ENCODE results near the gene AMN1.
"Not testable (repeated sequence)": the region's sequence is repeated elsewhere in the genome, so short reads cannot be mapped to it uniquely, and the experiment has no call there.

Gene AMN1

DNA sequence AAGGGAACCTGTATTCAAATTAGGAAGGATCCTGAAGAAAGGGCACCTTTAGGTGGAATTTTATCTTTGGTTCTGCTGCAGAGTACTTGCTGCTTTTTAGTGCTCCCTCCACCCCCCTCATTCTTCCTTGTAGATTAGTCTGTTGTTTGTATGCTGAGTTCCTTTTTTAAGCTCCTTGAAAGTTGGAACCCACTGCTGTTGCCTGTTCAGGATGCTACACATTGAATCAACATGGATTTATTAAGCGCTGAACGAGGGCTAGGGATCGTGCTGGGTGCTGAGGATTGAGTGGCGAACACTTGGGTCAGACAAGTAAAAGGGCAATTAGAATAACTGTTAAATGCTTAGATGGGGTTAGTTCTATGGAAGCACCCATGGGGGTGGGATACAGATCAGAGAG lies 884 bp upstream of the AMN1 start:
- no peak for FAIRE-seq
- TF ChIP-seq POLR2A (IDR thresholded peaks at IDR 0.05; ENCODE audit: low read depth, low read length) (no peak), POLR2AphosphoS5 (IDR thresholded peaks at IDR 0.05; ENCODE audit: low read depth, low read length) (no peak)
- no peak for DNase-seq (ENCODE audit: insufficient read length)

GRCh38 chr12:31728289-31728916 lies 418 bp downstream of the AMN1 start:
- DNase-seq (ENCODE audit: insufficient read length) (peak; percentile 34), FAIRE-seq (peak; percentile 64)
- TF ChIP-seq TAF1 (IDR thresholded peaks at IDR 0.05; ENCODE audit: borderline replicate concordance, low read depth, low read length): 0 out of 2 replicates have a peak, but pooled peaks have one; percentile 5
- TF ChIP-seq POLR2AphosphoS5 (IDR thresholded peaks at IDR 0.05; ENCODE audit: low read depth, low read length): no peak; the same call in 1 of the 2 replicates

DNA sequence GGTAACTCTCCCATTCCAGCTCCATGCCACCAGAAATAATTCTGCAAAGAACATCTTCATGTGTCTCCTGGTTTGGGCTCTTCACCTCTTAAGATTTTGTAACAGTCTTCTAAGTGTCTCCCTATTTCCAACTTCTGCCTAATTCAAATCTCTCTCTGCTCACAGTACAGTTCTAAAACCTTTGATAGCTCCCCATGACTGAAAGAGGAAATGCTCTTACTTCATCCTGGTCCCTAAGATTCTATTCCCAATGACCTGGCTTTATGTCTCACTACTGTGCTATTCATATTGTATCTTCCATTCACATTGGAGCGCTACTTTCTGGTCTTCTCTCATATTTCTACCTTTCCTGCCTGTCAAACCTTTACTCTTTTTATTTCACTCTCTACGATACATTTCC lies 1.6 kb downstream of the AMN1 start:
- DNase-seq (ENCODE audit: insufficient read length): no peak
- no peak for FAIRE-seq
- TF ChIP-seq POLR2AphosphoS5 (IDR thresholded peaks at IDR 0.05; ENCODE audit: low read depth, low read length) (no peak), TAF1 (IDR thresholded peaks at IDR 0.05; ENCODE audit: borderline replicate concordance, low read depth, low read length) (no peak), POLR2A (IDR thresholded peaks at IDR 0.05; ENCODE audit: low read depth, low read length) (no peak)

GRCh38 chr12:31726575-31726974 lies 2.2 kb downstream of the AMN1 start:
- TF ChIP-seq POLR2A (IDR thresholded peaks at IDR 0.05; ENCODE audit: low read depth, low read length): no peak
- TF ChIP-seq TAF1 (IDR thresholded peaks at IDR 0.05; ENCODE audit: borderline replicate concordance, low read depth, low read length): no peak
- no peak for TF ChIP-seq POLR2AphosphoS5 (IDR thresholded peaks at IDR 0.05; ENCODE audit: low read depth, low read length)
- FAIRE-seq (no peak), DNase-seq (ENCODE audit: insufficient read length) (no peak)

- no peak for FAIRE-seq
- no peak for TF ChIP-seq TAF1 (IDR thresholded peaks at IDR 0.05; ENCODE audit: borderline replicate concordance, low read depth, low read length)
- no peak for TF ChIP-seq POLR2AphosphoS5 (IDR thresholded peaks at IDR 0.05; ENCODE audit: low read depth, low read length)
- no peak for TF ChIP-seq POLR2A (IDR thresholded peaks at IDR 0.05; ENCODE audit: low read depth, low read length)
- DNase-seq (ENCODE audit: insufficient read length): no peak
Observed at GRCh38 chr12:31724557-31724956, 4.3 kb downstream of the AMN1 start.

- FAIRE-seq (no peak), DNase-seq (ENCODE audit: insufficient read length) (no peak)
- TF ChIP-seq TAF1 (IDR thresholded peaks at IDR 0.05; ENCODE audit: borderline replicate concordance, low read depth, low read length): no peak
- TF ChIP-seq POLR2AphosphoS5 (IDR thresholded peaks at IDR 0.05; ENCODE audit: low read depth, low read length): no peak
- no peak for TF ChIP-seq POLR2A (IDR thresholded peaks at IDR 0.05; ENCODE audit: low read depth, low read length)
Observed at GRCh38 chr12:31722580-31722979, 6.2 kb downstream of the AMN1 start.

DNA sequence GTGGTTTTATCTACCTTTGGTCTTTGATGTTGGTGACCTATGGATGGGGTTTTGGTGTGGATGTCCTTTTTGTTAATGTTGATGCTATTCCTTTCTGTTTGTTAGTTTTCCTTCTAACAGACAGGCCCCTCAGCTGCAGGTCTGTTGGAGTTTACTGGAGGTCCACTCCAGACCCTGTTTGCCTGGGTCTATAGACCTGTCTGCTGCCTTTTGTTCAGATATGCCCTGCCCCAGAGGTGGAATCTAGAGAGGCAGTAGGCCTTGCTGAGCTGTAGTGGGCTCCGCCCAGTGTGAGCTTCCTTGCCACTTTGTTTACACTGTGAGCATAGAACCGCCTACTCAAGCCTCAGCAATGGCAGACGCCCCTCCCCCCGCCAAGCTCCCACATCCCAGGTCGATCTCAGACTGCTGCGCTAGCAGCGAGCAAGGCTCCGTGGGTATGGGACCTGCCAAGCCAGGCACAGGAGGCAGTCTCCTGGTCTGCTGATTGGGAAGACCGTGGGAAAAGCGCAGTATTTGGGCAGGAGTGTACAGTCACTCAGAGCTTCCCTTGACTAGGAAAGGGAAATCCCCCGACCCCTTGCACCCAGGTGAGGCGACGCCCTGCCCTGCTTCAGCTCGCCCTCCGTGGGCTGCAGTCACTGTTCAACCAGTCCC lies 10.2 kb downstream of the AMN1 start:
- not testable (repeated sequence) for FAIRE-seq; DNase-seq (ENCODE audit: insufficient read length)

GRCh38 chr12:31716998-31717397 lies 11.8 kb downstream of the AMN1 start:
- DNase-seq (ENCODE audit: insufficient read length); FAIRE-seq: not testable (repeated sequence)

- peak; percentile 68; the same call in 1 of the 2 replicates for TF ChIP-seq TAF1 (IDR thresholded peaks at IDR 0.05; ENCODE audit: borderline replicate concordance, low read depth, low read length)
- peak; percentile 62 for TF ChIP-seq POLR2A (IDR thresholded peaks at IDR 0.05; ENCODE audit: low read depth, low read length)
- peak; percentile 71 for TF ChIP-seq POLR2AphosphoS5 (IDR thresholded peaks at IDR 0.05; ENCODE audit: low read depth, low read length)
- peak; percentile 24 for DNase-seq (ENCODE audit: insufficient read length)
- peak; percentile 92 for FAIRE-seq
Observed at GRCh38 chr12:31715283-31715825, 13.5 kb downstream of the AMN1 start.

GRCh38 chr12:31714406-31715271 lies 14.2 kb downstream of the AMN1 start:
- TF ChIP-seq TAF1 (IDR thresholded peaks at IDR 0.05; ENCODE audit: borderline replicate concordance, low read depth, low read length) (no peak), POLR2A (IDR thresholded peaks at IDR 0.05; ENCODE audit: low read depth, low read length) (no peak), POLR2AphosphoS5 (IDR thresholded peaks at IDR 0.05; ENCODE audit: low read depth, low read length) (no peak)
- DNase-seq (ENCODE audit: insufficient read length) (no peak), FAIRE-seq (no peak)

DNA sequence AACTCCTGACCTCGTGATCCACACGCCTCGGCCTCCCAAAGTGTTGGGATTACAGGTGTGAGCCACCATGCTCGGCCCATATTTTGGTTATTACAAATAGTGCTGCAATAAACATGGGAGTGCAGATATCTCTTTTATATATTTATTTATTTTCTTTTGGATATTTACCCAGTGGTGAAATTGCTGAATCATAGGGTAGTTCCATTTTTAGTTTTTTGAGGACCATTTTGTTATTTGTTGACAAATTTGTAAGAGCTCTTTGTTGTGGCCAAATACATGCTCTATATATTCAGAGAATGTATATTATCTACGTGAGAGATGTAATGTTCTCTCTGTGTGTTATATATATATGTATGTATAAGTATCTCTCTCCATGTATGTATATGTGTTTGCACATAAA lies 15.9 kb downstream of the AMN1 start:
- TF ChIP-seq POLR2A (IDR thresholded peaks at IDR 0.05; ENCODE audit: low read depth, low read length) (no peak), TAF1 (IDR thresholded peaks at IDR 0.05; ENCODE audit: borderline replicate concordance, low read depth, low read length) (no peak), POLR2AphosphoS5 (IDR thresholded peaks at IDR 0.05; ENCODE audit: low read depth, low read length) (no peak)
- DNase-seq (ENCODE audit: insufficient read length): no peak
- no peak for FAIRE-seq

All from GM12892 (cell line).